ENCODE data around the gene SLC10A7. TPM values are rescaled to one million over a fixed set of nuclear protein-coding genes. Genes with fewer than 3 reads are reported as not detected.

SLC10A7 gene
- total RNA-seq, 1 experiment from 2014 or later = 3.9 TPM

GRCh38 chr4:146310319-146311021, 211.3 kb downstream of the SLC10A7 start:
- Histone ChIP-seq H3K79me1 (ENCODE audit: insufficient read depth, low read depth, low read length, poor library complexity, severe bottlenecking) (no peaks in the 10 kb centered on the region), H2AFZ (ENCODE audit: low read length) (no peak overlapping the region), H3K18ac (ENCODE audit: insufficient read length, low read depth, low read length) (no peak overlapping the region), H4K91ac (ENCODE audit: insufficient read length, low read depth, low read length) (no peak overlapping the region), H4K8ac (replicated peaks; ENCODE audit: insufficient read length, low read depth, low read length) (no peak overlapping the region), H3K4me2 (ENCODE audit: insufficient read depth, insufficient read length, low read length) (no peak overlapping the region), H3K4me1 (ENCODE audit: insufficient read depth, low read length) (no peaks in the 10 kb centered on the region), H3K23ac (ENCODE audit: insufficient read length, low read depth, low read length) (no peak overlapping the region), H3K56ac (ENCODE audit: insufficient read length, low read depth, low read length) (no peak overlapping the region), H3K14ac (ENCODE audit: insufficient read depth, low read length) (no peak overlapping the region), H2BK5ac (ENCODE audit: insufficient read length, low read length) (no peak overlapping the region), H2BK12ac (ENCODE audit: insufficient read length, low read depth, low read length) (no peak overlapping the region), H2BK20ac (ENCODE audit: low read depth, low read length, poor library complexity, severe bottlenecking) (no peak overlapping the region), H2BK15ac (ENCODE audit: low read depth, low read length) (no peak overlapping the region), H3K9me3 (ENCODE audit: control insufficient read depth, low read depth, low read length) (no peaks in the 10 kb centered on the region), H3K23me2 (ENCODE audit: insufficient read length, low read depth, low read length, poor library complexity, severe bottlenecking) (no peaks in the 10 kb centered on the region), H4K5ac (ENCODE audit: insufficient read length, low read depth, low read length) (no peak overlapping the region), H4K20me1 (ENCODE audit: control insufficient read depth, insufficient read depth, insufficient read length) (no peaks in the 10 kb centered on the region), H3T11ph (ENCODE audit: low read length) (no peak overlapping the region), H3K4ac (ENCODE audit: low read depth, low read length) (no peak overlapping the region), H3K79me2 (ENCODE audit: insufficient read depth, low read length) (no peaks in the 10 kb centered on the region), H3K9ac (ENCODE audit: extremely low read depth, insufficient read length, low read length) (no peak overlapping the region), H3K27ac (ENCODE audit: insufficient read length, low read depth, low read length) (no peak overlapping the region), H3K27me3 (ENCODE audit: insufficient read depth, low read length) (no peaks in the 10 kb centered on the region), H2AK5ac (ENCODE audit: insufficient read length, low read length) (no peak overlapping the region), H2BK120ac (ENCODE audit: low read depth, low read length, poor library complexity, severe bottlenecking) (no peak overlapping the region)
- no peak for DNase-seq
- Mint-ChIP-seq H3K36me3 (ENCODE audit: insufficient read depth in 1 of 3, low read depth in 3 of 3) (no peaks in the 10 kb centered on the region), H3K4me1 (no peaks in the 10 kb centered on the region), H3K27ac (no peak overlapping the region), H3K4me3 (no peak overlapping the region), H3K27me3 (ENCODE audit: low read depth) (no peaks in the 10 kb centered on the region), H3K9me3 (no peaks in the 10 kb centered on the region)
- no peak for TF ChIP-seq CTCF (conservative IDR thresholded peaks at IDR 0.05)
